SK-N-SH (cell line): ENCODE measurements around the gene CST6.

Source experiments
- CHD2 ChIP-seq: fragments of 150-350 bp; IDR thresholded peaks from 2 replicates; pipeline ENCODE4 v1.6.1; 2018; ENCODE audit warnings: low read length; ENCODE audit not compliant: partially characterized antibody
- CTCF ChIP-seq: fragments of 200-600 bp; sonication (generic); IDR thresholded peaks from 2 replicates; pipeline ENCODE4 v1.6.1; 2017; ENCODE audit warnings: antibody characterized with exemption, mild to moderate bottlenecking, moderate library complexity
- ELF1 ChIP-seq: IDR thresholded peaks from 2 replicates; pipeline ENCODE4 v1.4.0; 2012
- EP300 ChIP-seq, 2 experiments: IDR thresholded peaks; 2 replicates each; pipeline versions ENCODE4 v1.4.0 to v1.6.1; 2012; ENCODE audit warnings: borderline replicate concordance in 1 of 2, low read depth in 1 of 2, low read length in 1 of 2
- FOXJ3 ChIP-seq: sonication (generic); formaldehyde crosslinking; IDR thresholded peaks from 2 replicates; pipeline ENCODE4 v1.5.1; 2020; ENCODE audit warnings: mild to moderate bottlenecking, missing genetic modification reagents
- JUND ChIP-seq: IDR thresholded peaks from 2 replicates; pipeline ENCODE4 v1.4.0; 2012
- POLR2AphosphoS5 ChIP-seq: IDR thresholded peaks from 2 replicates; pipeline ENCODE4 v1.6.1; 2012; ENCODE audit warnings: low read depth, low read length
- RAD21 ChIP-seq: IDR thresholded peaks from 2 replicates; pipeline ENCODE4 v1.6.1; 2012; ENCODE audit warnings: mild to moderate bottlenecking, low read length
- RFX5 ChIP-seq: IDR thresholded peaks from 2 replicates; pipeline ENCODE4 v1.6.1; 2012; ENCODE audit warnings: mild to moderate bottlenecking, improper control_type of control experiment, low read length
- SIN3A ChIP-seq: IDR thresholded peaks from 2 replicates; pipeline ENCODE4 v1.6.1; 2012; ENCODE audit warnings: low read depth, mild to moderate bottlenecking, low read length, moderate library complexity, borderline replicate concordance
- SMC3 ChIP-seq: IDR thresholded peaks from 2 replicates; pipeline ENCODE4 v1.6.1; 2012; ENCODE audit warnings: low read depth, low read length, improper control_type of control experiment
- TCF12 ChIP-seq: IDR thresholded peaks from 2 replicates; pipeline ENCODE4 v1.4.0; 2012

GRCh38 chr11:65981101-65981740, 30.6 kb upstream of the CST6 start:
- TF ChIP-seq EP300 (IDR thresholded peaks at IDR 0.05; ENCODE audit: borderline replicate concordance in 1 of 2, low read depth in 1 of 2, low read length in 1 of 2) (no peak), SIN3A (no peak), FOXJ3 (CRISPR knock-in tag) (no peak), CTCF (no peak), POLR2AphosphoS5 (no peak), CHD2 (no peak), JUND (no peak), ELF1 (no peak), RFX5 (no peak), SMC3 (no peak), TCF12 (no peak), RAD21 (no peak)
